ENCODE results near the gene PTPRCAP.

- no peak for TF ChIP-seq CTCF (IDR thresholded peaks at IDR 0.05; ENCODE audit: insufficient read depth, low read length)
- no peak for TF ChIP-seq POLR2AphosphoS5 (IDR thresholded peaks at IDR 0.05; ENCODE audit: low read depth)
Observed at GRCh38 chr11:67449116-67449844, 11.8 kb upstream of the PTPRCAP start.

Measured in HL-60 (cell line).